ENCODE results near the gene SREBF1. TPM values are rescaled to one million over a fixed set of nuclear protein-coding genes. Genes with fewer than 3 reads are reported as not detected.

The SREBF1 gene
- total RNA-seq, 3 donors from 2014 or later (not counting 1 experiment from before 2014, with no cell fraction given), result 80.7 to 208 (median 119) TPM

DNA sequence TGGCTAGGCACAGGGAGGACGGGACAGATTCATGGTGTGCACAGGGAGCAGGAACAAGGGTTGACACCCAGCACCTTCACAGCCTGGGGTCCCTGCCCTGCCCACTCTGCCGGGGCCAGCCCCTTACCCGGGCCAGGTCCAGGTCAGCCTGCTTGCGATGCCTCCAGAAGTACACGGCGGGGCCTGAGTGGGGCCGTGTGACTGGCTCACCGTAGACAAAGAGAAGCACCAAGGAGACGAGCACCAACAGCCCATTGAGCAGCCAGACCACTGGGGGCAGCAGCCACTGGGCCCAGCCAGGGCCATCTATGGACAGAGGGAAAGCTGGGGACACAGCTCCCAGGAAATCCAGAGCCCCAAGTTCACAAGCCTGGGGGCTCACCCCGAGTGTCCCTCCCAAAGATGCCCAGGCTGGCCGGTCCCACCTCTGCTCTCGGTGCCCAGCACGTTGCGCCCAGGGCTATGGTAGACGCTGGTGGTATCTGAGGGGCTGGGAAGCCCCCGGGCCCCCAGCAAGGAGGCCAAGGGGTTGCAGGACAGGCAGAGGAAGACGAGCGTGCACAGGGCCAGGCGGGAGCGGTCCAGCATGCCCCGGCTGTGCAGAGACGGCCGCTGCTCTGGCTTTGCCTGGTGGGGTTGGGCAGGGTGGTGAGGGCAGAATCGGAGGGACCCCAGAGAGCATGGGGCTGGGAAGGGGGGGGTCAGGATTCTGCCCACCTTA, 19.8 kb downstream of the SREBF1 start:
- no peak for DNase-seq
- Histone ChIP-seq H3K27me3 (ENCODE audit: control insufficient read depth, insufficient read depth, low read length) (no peaks in the 10 kb centered on the region), H3K27ac (ENCODE audit: low read length) (no peak overlapping the region), H3K4me1 (ENCODE audit: control insufficient read depth, insufficient read depth, low read length) (peaks cover 21% of the 10 kb centered on the region), H3K36me3 (ENCODE audit: control insufficient read depth, insufficient read depth, low read length) (peaks cover 35% of the 10 kb centered on the region), H3K4me3 (ENCODE audit: low read length) (no peak overlapping the region), H3K9me3 (ENCODE audit: control insufficient read depth, insufficient read depth, low read length) (no peaks in the 10 kb centered on the region)
- Mint-ChIP-seq H3K36me3 (no peaks in the 10 kb centered on the region), H3K9me3 (no peaks in the 10 kb centered on the region), H3K4me1 (peaks cover 0 to 28% of the 10 kb centered on the region in 2 donors), H3K4me3 (no peak overlapping the region), H3K27ac (peak overlapping the region in 1 of 2 donors; percentile 35), H3K27me3 (ENCODE audit: low read depth in 2 of 2) (no peaks in the 10 kb centered on the region)
- intact Hi-C loops (cut with micrococcal nuclease), result no loop called here
- TF ChIP-seq, protein P1, sequence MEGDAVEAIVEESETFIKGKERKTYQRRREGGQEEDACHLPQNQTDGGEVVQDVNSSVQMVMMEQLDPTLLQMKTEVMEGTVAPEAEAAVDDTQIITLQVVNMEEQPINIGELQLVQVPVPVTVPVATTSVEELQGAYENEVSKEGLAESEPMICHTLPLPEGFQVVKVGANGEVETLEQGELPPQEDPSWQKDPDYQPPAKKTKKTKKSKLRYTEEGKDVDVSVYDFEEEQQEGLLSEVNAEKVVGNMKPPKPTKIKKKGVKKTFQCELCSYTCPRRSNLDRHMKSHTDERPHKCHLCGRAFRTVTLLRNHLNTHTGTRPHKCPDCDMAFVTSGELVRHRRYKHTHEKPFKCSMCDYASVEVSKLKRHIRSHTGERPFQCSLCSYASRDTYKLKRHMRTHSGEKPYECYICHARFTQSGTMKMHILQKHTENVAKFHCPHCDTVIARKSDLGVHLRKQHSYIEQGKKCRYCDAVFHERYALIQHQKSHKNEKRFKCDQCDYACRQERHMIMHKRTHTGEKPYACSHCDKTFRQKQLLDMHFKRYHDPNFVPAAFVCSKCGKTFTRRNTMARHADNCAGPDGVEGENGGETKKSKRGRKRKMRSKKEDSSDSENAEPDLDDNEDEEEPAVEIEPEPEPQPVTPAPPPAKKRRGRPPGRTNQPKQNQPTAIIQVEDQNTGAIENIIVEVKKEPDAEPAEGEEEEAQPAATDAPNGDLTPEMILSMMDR (IDR thresholded peaks at IDR 0.05), result no peak
- no peak for ATAC-seq
- 97% methylated on average over 24 of the region's 24 CpGs for WGBS (ENCODE audit: insufficient coverage)

DNA sequence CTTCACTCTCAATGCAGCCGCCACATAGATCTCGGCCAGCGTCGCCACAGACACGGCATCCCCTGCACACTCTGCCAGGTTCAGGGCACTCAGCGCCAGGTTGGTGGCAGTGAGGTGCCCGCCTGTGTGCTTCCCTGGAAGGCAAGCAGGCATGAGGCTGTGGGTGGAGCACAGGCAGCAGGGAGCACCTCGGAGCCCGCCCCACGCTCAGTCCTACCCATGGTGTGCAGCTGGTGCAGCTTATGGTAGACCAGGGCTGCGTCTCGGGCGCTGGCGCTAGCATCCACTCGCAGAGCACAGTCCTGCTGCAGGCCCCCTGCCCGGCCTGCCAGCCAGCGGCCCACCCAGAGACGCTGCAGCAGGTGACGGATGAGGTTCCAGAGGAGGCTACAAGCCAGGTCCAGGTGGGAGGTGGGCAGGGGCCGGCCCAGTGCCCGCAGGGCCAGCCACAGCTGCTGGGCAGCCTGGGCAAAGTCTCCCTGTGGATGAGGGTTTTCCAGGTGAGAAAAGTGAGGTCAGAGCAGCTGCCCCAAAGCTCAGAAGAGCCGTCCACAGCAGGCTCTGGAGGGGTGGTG, 20.5 kb downstream of the SREBF1 start:
- H3K27ac ChIP-seq (ENCODE audit: low read length), result no peak overlapping the region
- DNase-seq (no peak), ATAC-seq (no peak)
- Mint-ChIP-seq H3K36me3 (no peaks in the 10 kb centered on the region), H3K4me3 (no peak overlapping the region), H3K4me1 (peaks cover 0 to 33% of the 10 kb centered on the region in 2 donors), H3K27me3 (ENCODE audit: low read depth in 2 of 2) (no peaks in the 10 kb centered on the region), H3K9me3 (no peaks in the 10 kb centered on the region), H3K27ac (peak overlapping the region in 1 of 2 donors; percentile 66)
- WGBS (ENCODE audit: insufficient coverage), result 97% methylated on average over 22 of the region's 22 CpGs
- H3K4me3 ChIP-seq (ENCODE audit: low read length), result no peak overlapping the region
- H3K36me3 ChIP-seq (ENCODE audit: control insufficient read depth, insufficient read depth, low read length), result peaks cover 38% of the 10 kb centered on the region
- H3K4me1 ChIP-seq (ENCODE audit: control insufficient read depth, insufficient read depth, low read length), result peaks cover 26% of the 10 kb centered on the region
- intact Hi-C loops (cut with micrococcal nuclease), result no loop called here
- H3K9me3 ChIP-seq (ENCODE audit: control insufficient read depth, insufficient read depth, low read length), result no peaks in the 10 kb centered on the region
- no peaks in the 10 kb centered on the region for H3K27me3 ChIP-seq (ENCODE audit: control insufficient read depth, insufficient read depth, low read length)
- TF ChIP-seq, protein P1 (IDR thresholded peaks at IDR 0.05), result no peak

DNA sequence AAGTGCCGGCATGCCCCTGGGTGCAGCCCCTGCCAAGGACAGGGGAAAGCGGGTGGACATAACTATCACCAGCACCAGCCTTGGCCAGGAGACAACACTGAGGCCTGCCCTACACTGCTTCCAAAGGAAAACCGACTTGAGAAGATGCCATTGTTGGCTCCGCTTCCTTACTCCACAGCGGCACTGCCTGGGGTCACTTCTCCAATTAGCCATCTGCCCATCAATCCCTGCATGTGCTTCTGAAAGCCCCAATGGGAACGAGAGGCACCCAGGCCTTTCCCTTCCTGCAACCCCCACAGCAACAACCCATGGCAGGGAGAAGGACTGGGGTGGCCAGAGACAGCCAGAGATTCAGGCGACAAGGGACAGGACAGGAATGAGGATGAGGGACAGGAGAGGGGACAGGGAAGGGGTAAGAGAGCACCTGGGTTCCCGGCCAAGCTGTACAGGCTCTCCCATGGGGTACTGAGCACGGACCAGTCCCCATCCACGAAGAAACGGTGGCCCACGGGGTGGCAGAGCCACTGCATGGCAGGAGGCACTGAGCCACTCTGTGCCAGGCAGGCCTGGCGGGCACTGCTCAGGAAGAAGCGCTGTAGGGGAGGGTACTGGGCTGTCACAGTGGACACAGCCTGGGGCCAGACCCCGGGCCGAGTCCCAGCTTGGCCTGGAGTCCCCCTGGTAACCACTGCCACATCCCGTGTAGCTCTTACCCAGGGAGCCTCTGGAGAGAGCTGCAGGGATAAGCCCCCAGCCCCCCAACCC, 21.2 kb downstream of the SREBF1 start:
- Mint-ChIP-seq H3K36me3 (no peaks in the 10 kb centered on the region), H3K9me3 (no peaks in the 10 kb centered on the region), H3K27ac (peak overlapping the region in 1 of 2 donors; percentile 66), H3K4me3 (no peak overlapping the region), H3K4me1 (peaks cover 0 to 29% of the 10 kb centered on the region in 2 donors), H3K27me3 (ENCODE audit: low read depth in 2 of 2) (no peaks in the 10 kb centered on the region)
- DNase-seq (no peak), ATAC-seq (no peak)
- intact Hi-C loops (cut with micrococcal nuclease), result no loop called here
- Histone ChIP-seq H3K4me3 (ENCODE audit: low read length) (no peak overlapping the region), H3K27me3 (ENCODE audit: control insufficient read depth, insufficient read depth, low read length) (no peaks in the 10 kb centered on the region), H3K27ac (ENCODE audit: low read length) (no peak overlapping the region), H3K9me3 (ENCODE audit: control insufficient read depth, insufficient read depth, low read length) (no peaks in the 10 kb centered on the region), H3K4me1 (ENCODE audit: control insufficient read depth, insufficient read depth, low read length) (peaks cover 26% of the 10 kb centered on the region), H3K36me3 (ENCODE audit: control insufficient read depth, insufficient read depth, low read length) (peaks cover 38% of the 10 kb centered on the region)
- WGBS (ENCODE audit: insufficient coverage), result 97% methylated on average over 15 of the region's 17 CpGs
- TF ChIP-seq, protein P1 (IDR thresholded peaks at IDR 0.05), result no peak

Data from natural killer cell (primary cell).